ENCODE measurements around the gene PRDM16. TPM values are rescaled to one million over a fixed set of nuclear protein-coding genes. Genes with fewer than 3 reads are reported as not detected.

Gene PRDM16
- total and polyA plus RNA-seq, 2 of the 8 experiments (the other 6 are each of a cell fraction or from before 2014, with no cell fraction given): 0.39 to 0.43 TPM

GRCh38 chr1:3213730-3214129 lies 144.7 kb downstream of the PRDM16 start:
- no peak overlapping the region for H3K27ac ChIP-seq (ENCODE audit: low read depth, low read length)
- no peak overlapping the region for H3K18ac ChIP-seq (ENCODE audit: extremely low read depth, low read length)
- ChIA-PET POLR2A (ENCODE audit: partially characterized antibody) (no interaction called here), CTCF (ENCODE audit: partially characterized antibody) (no interaction called here)
- DNase-seq (ENCODE audit: low read depth in 1 of 2, low spot score in 2 of 2) (no peak), FAIRE-seq (no peak)
- H3K14ac ChIP-seq (ENCODE audit: insufficient read length): no peak overlapping the region
- H3K23ac ChIP-seq (ENCODE audit: insufficient read length): no peak overlapping the region
- H4K20me1 ChIP-seq (replicated peaks in 1 of 2; ENCODE audit: control insufficient read depth in 1 of 2, insufficient read depth in 2 of 2, low read length in 2 of 2): peaks cover 0 to 2% of the 10 kb centered on the region in 2 experiments
- no peak overlapping the region for H3K4me3 ChIP-seq (ENCODE audit: extremely low read depth in 1 of 4, insufficient read depth in 2 of 4, low read depth in 3 of 4, low read length in 4 of 4)
- no peak overlapping the region for H4K5ac ChIP-seq (ENCODE audit: insufficient read length, low read depth, low read length)
- H2BK15ac ChIP-seq (ENCODE audit: low read length): no peak overlapping the region
- H2AFZ ChIP-seq (ENCODE audit: low read length): no peak overlapping the region
- no peak overlapping the region for H2BK120ac ChIP-seq (replicated peaks; ENCODE audit: low read depth, low read length)
- TF ChIP-seq E2F6 (IDR thresholded peaks at IDR 0.05) (no peak), HDAC2 (IDR thresholded peaks at IDR 0.05; ENCODE audit: borderline replicate concordance in 1 of 2, low read depth in 2 of 2, low read length in 2 of 2) (no peak), GTF2F1 (IDR thresholded peaks at IDR 0.05; ENCODE audit: borderline replicate concordance, low read depth, low read length) (no peak), ATF2 (IDR thresholded peaks at IDR 0.05; ENCODE audit: low read length) (no peak), MAFK (IDR thresholded peaks at IDR 0.05; ENCODE audit: low read depth, low read length) (no peak), GABPA (IDR thresholded peaks at IDR 0.05; ENCODE audit: borderline replicate concordance, insufficient read depth, low read length) (no peak), TAF1 (IDR thresholded peaks at IDR 0.05; ENCODE audit: low read depth, low read length) (no peak), SRF (IDR thresholded peaks at IDR 0.05; ENCODE audit: low read depth, low read length) (no peak), CHD1 (IDR thresholded peaks at IDR 0.05; ENCODE audit: low read depth, low read length) (no peak)
- no peaks in the 10 kb centered on the region; a peak in 1 of 7 replicates for H3K4me1 ChIP-seq (replicated peaks in 1 of 4; ENCODE audit: control insufficient read depth in 3 of 4, insufficient read depth in 4 of 4, low read length in 3 of 4)
- no peak overlapping the region for H3K56ac ChIP-seq (replicated peaks; ENCODE audit: insufficient read length, low read depth, low read length)
- WGBS, 2 experiments (ENCODE audit: extremely low coverage in 1 of 2, insufficient coverage in 1 of 2, insufficient read length in 1 of 2, insufficient replicate concordance in 2 of 2, low coverage in 1 of 2, low lambda C conversion rate in 2 of 2, missing lambda C conversion rate in 1 of 2): 89% methylated on average over 16 of the region's 16 CpGs; no CpG with 5 or more reads in 1 of the 2 experiments
- H3K4ac ChIP-seq (replicated peaks; ENCODE audit: insufficient read length, low read depth, low read length): no peak overlapping the region
- no peak overlapping the region; the same call in 1 of the 2 replicates for H4K8ac ChIP-seq (ENCODE audit: extremely low read depth, insufficient read depth, low read length)
- no peak overlapping the region for H2BK12ac ChIP-seq (ENCODE audit: low read depth, low read length)
- H3K9me3 ChIP-seq (ENCODE audit: insufficient read depth in 2 of 2, low read depth in 1 of 2, low read length in 1 of 2): no peaks in the 10 kb centered on the region
- H3K79me2 ChIP-seq (ENCODE audit: control insufficient read depth in 1 of 2, insufficient read depth in 2 of 2, low read length in 2 of 2): no peaks in the 10 kb centered on the region
- no peaks in the 10 kb centered on the region for H3K79me1 ChIP-seq (ENCODE audit: low read depth, low read length)
- no peak overlapping the region for H2AK5ac ChIP-seq (ENCODE audit: low read depth, low read length)
- no peak overlapping the region for H2BK5ac ChIP-seq (ENCODE audit: low read depth, low read length)
- H2BK20ac ChIP-seq (ENCODE audit: low read length): no peak overlapping the region
- H3K9ac ChIP-seq (replicated peaks in 1 of 4; ENCODE audit: extremely low read depth in 1 of 4, low read depth in 3 of 4, low read length in 3 of 4): no peak overlapping the region
- H3K23me2 ChIP-seq (ENCODE audit: low read depth, low read length): no peaks in the 10 kb centered on the region
- no peaks in the 10 kb centered on the region; a peak in 1 of 7 replicates for H3K27me3 ChIP-seq (replicated peaks in 1 of 4; ENCODE audit: control insufficient read depth in 3 of 4, extremely low read depth in 1 of 4, insufficient read depth in 3 of 4, low read length in 3 of 4)
- no peak overlapping the region for H4K91ac ChIP-seq (replicated peaks; ENCODE audit: insufficient read length, low read length)
- H3K4me2 ChIP-seq (ENCODE audit: insufficient read depth in 1 of 2, low read depth in 2 of 2, low read length in 2 of 2): no peak overlapping the region
- no peaks in the 10 kb centered on the region for H3K36me3 ChIP-seq (ENCODE audit: control insufficient read depth in 2 of 4, insufficient read depth in 4 of 4, low read length in 3 of 4)

All from H1 (cell line).